CD4-positive, alpha-beta T cell (primary cell): ENCODE data around the gene MTM1. TPM values are rescaled to one million over a fixed set of nuclear protein-coding genes. Genes with fewer than 3 reads are reported as not detected.

ENCODE experiments used
- ATAC-seq: fragments of 200-7000 bp; cut with Tn5 transposase; one replicate; pipeline ENCODE4 v1.10.0; 2022; ENCODE audit warnings: mild to moderate bottlenecking; ENCODE audit not compliant: poor library complexity
- CTCF ChIA-PET: fragments of 350-600 bp; sonication (Branson Sonifier 250); formaldehyde crosslinking; loops from one replicate; lab custom pipeline; 2021; ENCODE audit warnings: antibody characterized with exemption, inconsistent platforms; lab: Charles Lee
- POLR2A ChIA-PET: fragments of 350-600 bp; sonication (Branson Sonifier 250); formaldehyde crosslinking; loops from one replicate; lab custom pipeline; 2021; ENCODE audit warnings: antibody characterized with exemption, inconsistent platforms; lab: Charles Lee
- DNase-seq, 14 experiments: peaks; one replicate each; pipeline ENCODE4 v3.0.0-alpha.2; 2013 to 2020; ENCODE audit warnings: mixed read lengths in 2 of 14
- H3K27ac ChIP-seq, 2 donors: one replicate each; pipeline versions ENCODE4 v1.5.1 to v1.7.0; 2013; ENCODE audit warnings: low read length in 2 of 2, low read depth in 1 of 2, mild to moderate bottlenecking in 1 of 2
- H3K27me3 ChIP-seq, 2 experiments: 1 replicate in 1 of 2; 2 replicates in 1 of 2; pipeline versions ENCODE4 v1.6.1 to v1.7.0; 2013; ENCODE audit warnings: low read length in 2 of 2, control low read depth in 1 of 2, mild to moderate bottlenecking in 1 of 2, moderate library complexity in 1 of 2; ENCODE audit not compliant: insufficient read depth in 2 of 2, control insufficient read depth in 1 of 2
- H3K36me3 ChIP-seq: one replicate; pipeline ENCODE4 v1.6.1; 2013; ENCODE audit warnings: low read length, control low read depth; ENCODE audit not compliant: insufficient read depth
- H3K4me1 ChIP-seq: one replicate; pipeline ENCODE4 v1.6.1; 2013; ENCODE audit warnings: low read length, control low read depth; ENCODE audit not compliant: insufficient read depth
- H3K4me3 ChIP-seq: one replicate; pipeline ENCODE4 v1.5.1; 2013; ENCODE audit warnings: mild to moderate bottlenecking, low read length, moderate library complexity
- H3K9me3 ChIP-seq, 2 experiments: 1 replicate in 1 of 2; 2 replicates in 1 of 2; pipeline versions ENCODE4 v1.6.1 to v1.7.0; 2013; ENCODE audit warnings: low read length in 2 of 2, mild to moderate bottlenecking in 2 of 2, control low read depth in 1 of 2, moderate library complexity in 1 of 2; ENCODE audit not compliant: control insufficient read depth in 1 of 2, insufficient read depth in 1 of 2
- H3K27ac Mint-ChIP-seq: one replicate; pipeline ENCODE4 v1.8.0; 2020; ENCODE audit warnings: mixed read lengths
- H3K27me3 Mint-ChIP-seq: one replicate; pipeline ENCODE4 v1.8.0; 2021; ENCODE audit warnings: mixed read lengths
- H3K36me3 Mint-ChIP-seq: one replicate; pipeline ENCODE4 v1.8.0; 2021; ENCODE audit warnings: low read depth, mixed read lengths
- H3K4me1 Mint-ChIP-seq: one replicate; pipeline ENCODE4 v1.8.0; 2021; ENCODE audit warnings: low read depth, mixed read lengths
- H3K4me3 Mint-ChIP-seq: one replicate; pipeline ENCODE4 v1.8.0; 2020; ENCODE audit warnings: mild to moderate bottlenecking, mixed read lengths
- H3K9me3 Mint-ChIP-seq: one replicate; pipeline ENCODE4 v1.8.0; 2020; ENCODE audit warnings: mixed read lengths
- CTCF ChIP-seq: fragments of 200-600 bp; IDR thresholded peaks from one replicate; pipeline ENCODE4 v1.8.0; 2022; ENCODE audit warnings: antibody characterized with exemption, mild to moderate bottlenecking
- intact Hi-C, 2 experiments: fragments of 100-400 bp; cut with DNase I in 1 of 2; cut with micrococcal nuclease in 1 of 2; formaldehyde crosslinking; loops; one replicate each; pipeline versions ENCODE4 v1.15.1 to v1.9.0; 2023 to 2025; cut with DNase I, micrococcal nuclease
- total RNA-seq, 174 experiments: library from RNA in 2 of 174; stranded (reverse) in 2 of 174; gene quantifications; one replicate each; pipeline ENCODE4 v1.2.3 and lab custom pipeline; 2021 to 2026

Gene MTM1
- total RNA-seq, 2 experiments from 2014 or later = 20.6 to 26.9 TPM

- Mint-ChIP-seq H3K27ac (peak overlapping the region; percentile 9), H3K4me3 (no peak overlapping the region), H3K36me3 (peaks cover 65% of the 10 kb centered on the region)
These were observed 134.7 kb downstream of the MTM1 start for GRCh38 chrX:150702966-150703694.

GRCh38 chrX:150703695-150703974 lies 135.2 kb downstream of the MTM1 start:
- H3K27me3 Mint-ChIP-seq = no peaks in the 10 kb centered on the region
- no peaks in the 10 kb centered on the region for H3K27me3 ChIP-seq
- no peak overlapping the region for H3K4me3 Mint-ChIP-seq
- peaks cover 25% of the 10 kb centered on the region for H3K36me3 ChIP-seq
- ChIA-PET CTCF (interaction anchor here (1.8 to 2.0 kb wide), 2 partner anchors 12 to 20 kb away, joined by 5 to 8 read pairs; no protein-coding TSS in a partner anchor), POLR2A (interaction anchor here (1.6 to 2.9 kb wide), 2 partner anchors 10 to 12 kb away, joined by 4 to 14 read pairs; partner anchors contain the start of gene MTMR1)
- TF ChIP-seq CTCF = no peak
- H3K9me3 ChIP-seq = no peaks in the 10 kb centered on the region
- H3K27ac ChIP-seq = no peak overlapping the region
- no peak for ATAC-seq
- peaks cover 25% of the 10 kb centered on the region for H3K4me1 Mint-ChIP-seq
- intact Hi-C loops = no loop called here
- peak overlapping the region; percentile 9 for H3K27ac Mint-ChIP-seq
- DNase-seq = no peak
- no peaks in the 10 kb centered on the region for H3K9me3 Mint-ChIP-seq
- peaks cover 65% of the 10 kb centered on the region for H3K36me3 Mint-ChIP-seq
- H3K4me3 ChIP-seq = no peak overlapping the region
- peaks cover 6% of the 10 kb centered on the region for H3K4me1 ChIP-seq

More at GRCh38 chrX:150702966-150703694, 134.7 kb downstream of the MTM1 start:
- ChIA-PET CTCF (interaction anchor here (0.8 to 2.0 kb wide), 5 partner anchors 10 to 20 kb away, joined by 3 to 9 read pairs (median 6); partner anchors contain the start of gene MTMR1), POLR2A (interaction anchor here (1.0 to 2.9 kb wide), 3 partner anchors 9 to 11 kb away, joined by 3 to 14 read pairs (median 4); partner anchors contain the start of gene MTMR1)
- Histone ChIP-seq H3K4me3 (no peak overlapping the region), H3K4me1 (peaks cover 8% of the 10 kb centered on the region), H3K27me3 (no peaks in the 10 kb centered on the region), H3K36me3 (peaks cover 23% of the 10 kb centered on the region), H3K9me3 (no peaks in the 10 kb centered on the region), H3K27ac (no peak overlapping the region)
- peaks cover 25% of the 10 kb centered on the region for H3K4me1 Mint-ChIP-seq
- intact Hi-C loops = no loop called here
- ATAC-seq = no peak
- no peak for DNase-seq
- H3K9me3 Mint-ChIP-seq = no peaks in the 10 kb centered on the region
- H3K27me3 Mint-ChIP-seq = no peaks in the 10 kb centered on the region
- TF ChIP-seq CTCF = no peak

- no peak for DNase-seq
- H3K36me3 Mint-ChIP-seq = peaks cover 67% of the 10 kb centered on the region
- Histone ChIP-seq H3K4me3 (no peak overlapping the region), H3K9me3 (no peaks in the 10 kb centered on the region), H3K4me1 (peaks cover 8% of the 10 kb centered on the region), H3K36me3 (peaks cover 30% of the 10 kb centered on the region), H3K27ac (no peak overlapping the region), H3K27me3 (no peaks in the 10 kb centered on the region)
- H3K4me3 Mint-ChIP-seq = no peak overlapping the region
- H3K27ac Mint-ChIP-seq = peak overlapping the region; percentile 63
- peaks cover 27% of the 10 kb centered on the region for H3K4me1 Mint-ChIP-seq
- no peak for ATAC-seq
- no peaks in the 10 kb centered on the region for H3K9me3 Mint-ChIP-seq
- ChIA-PET POLR2A (interaction anchor here (1.6 to 2.9 kb wide), 2 partner anchors 10 to 12 kb away, joined by 4 to 14 read pairs; partner anchors contain the start of gene MTMR1), CTCF (interaction anchor here (1.8 to 2.0 kb wide), 2 partner anchors 11 to 21 kb away, joined by 5 to 8 read pairs; no protein-coding TSS in a partner anchor)
- no peak for TF ChIP-seq CTCF
- intact Hi-C loops = no loop called here
- no peaks in the 10 kb centered on the region for H3K27me3 Mint-ChIP-seq
These were observed 135.7 kb downstream of the MTM1 start for GRCh38 chrX:150704030-150704613.
